ENCODE results near the gene COX8A. TPM values are rescaled to one million over a fixed set of nuclear protein-coding genes. Genes with fewer than 3 reads are reported as not detected.

COX8A gene
- total and polyA plus RNA-seq, 2 of the 8 experiments (the other 6 are each of a cell fraction or from before 2014, with no cell fraction given), result 365 to 1,720 TPM

GRCh38 chr11:64000026-64000739 lies 25.8 kb downstream of the COX8A start (continued):
- no peak for TF ChIP-seq EP300 (IDR thresholded peaks at IDR 0.05; ENCODE audit: borderline replicate concordance in 1 of 2, low read depth in 2 of 2, low read length in 2 of 2)
- no peak for TF ChIP-seq CHD7 (IDR thresholded peaks at IDR 0.05; ENCODE audit: insufficient replicate concordance, low read length)
- no peak for TF ChIP-seq ZNF274 (IDR thresholded peaks at IDR 0.05; ENCODE audit: borderline replicate concordance, extremely low read depth, low read length)
- no peak for TF ChIP-seq SAP30 (IDR thresholded peaks at IDR 0.05; ENCODE audit: insufficient read depth, insufficient replicate concordance, low read length)
- no peak for TF ChIP-seq ASH2L (IDR thresholded peaks at IDR 0.05; ENCODE audit: low read length)
- no peak; a peak in 1 of 4 replicates for TF ChIP-seq SIN3A (conservative IDR thresholded peaks at IDR 0.05 in 1 of 2, IDR thresholded peaks at IDR 0.05 in 1 of 2; ENCODE audit: low read depth in 1 of 2, low read length in 2 of 2)
- TF ChIP-seq MAX (IDR thresholded peaks at IDR 0.05), result peak; percentile 4; the same call in 1 of the 2 replicates
- no peak for TF ChIP-seq RXRA (IDR thresholded peaks at IDR 0.05; ENCODE audit: insufficient read depth, low read depth, low read length)
- no peak for TF ChIP-seq CTBP2 (IDR thresholded peaks at IDR 0.05; ENCODE audit: borderline replicate concordance, insufficient read depth, insufficient read length, low read length)
